ENCODE results near the gene COLEC12.

- TF ChIP-seq CTCF (IDR thresholded peaks at IDR 0.05), result no peak
- TF ChIP-seq POLR2A (IDR thresholded peaks at IDR 0.05), result no peak
Observed at GRCh38 chr18:532018-532417, 31.5 kb upstream of the COLEC12 start.
